ENCODE measurements around the gene GALNT17.
"Not testable (repeated sequence)": the region's sequence is repeated elsewhere in the genome, so short reads cannot be mapped to it uniquely, and the experiment has no call there.

GALNT17 gene

DNA sequence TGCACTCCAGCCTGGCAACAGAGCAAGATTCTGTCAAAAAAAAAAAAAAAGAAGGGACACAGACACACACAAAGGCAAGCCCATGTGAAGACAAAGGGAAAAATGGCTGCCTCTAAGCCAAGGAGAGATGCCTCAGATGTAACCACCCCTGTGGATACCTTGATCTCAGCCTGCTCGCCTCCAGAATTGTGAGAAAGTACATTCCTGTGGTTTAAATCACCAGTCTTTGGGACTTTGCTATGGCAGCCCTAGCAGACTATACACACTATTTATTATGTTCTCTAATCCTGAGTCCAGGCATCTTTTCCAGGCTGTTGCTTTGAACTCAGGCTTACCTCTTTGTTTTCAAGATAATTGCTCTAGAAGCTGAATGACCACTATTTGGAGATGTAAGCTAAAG is 494.3 kb downstream of the GALNT17 start:
- DNase-seq = no peak

GRCh38 chr7:71627651-71628050 is 495.7 kb downstream of the GALNT17 start:
- in situ Hi-C loops (cut with MboI; ENCODE audit: low pct_unique_long_range_greater_than_20kb, low sequenced_read_pairs) = no loop called here
- no peak for DNase-seq

More for the DNA sequence above, 494.3 kb downstream of the GALNT17 start:
- in situ Hi-C loops (cut with MboI; ENCODE audit: low pct_unique_long_range_greater_than_20kb, low sequenced_read_pairs) = no loop called here

DNA sequence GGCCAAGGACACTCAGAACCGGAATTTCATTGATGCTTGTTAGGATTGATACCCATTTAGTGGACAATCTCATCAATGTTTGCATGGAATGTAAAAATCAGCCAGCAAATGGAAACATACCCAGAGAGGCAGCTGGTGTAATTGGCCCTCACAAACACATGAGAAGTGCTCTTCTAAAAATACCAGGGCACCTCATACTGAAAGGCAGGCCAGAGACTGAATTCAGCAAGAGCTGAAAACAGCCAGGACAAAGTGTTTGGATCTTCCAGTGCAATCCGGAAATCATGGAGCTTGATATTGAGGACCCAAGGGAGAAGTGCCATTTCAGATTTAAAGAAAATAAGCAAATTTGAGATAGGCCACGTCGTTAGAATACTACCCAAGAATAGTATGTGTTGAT is 498.6 kb downstream of the GALNT17 start:
- DNase-seq = no peak
- in situ Hi-C loops (cut with MboI; ENCODE audit: low pct_unique_long_range_greater_than_20kb, low sequenced_read_pairs) = no loop called here

DNA sequence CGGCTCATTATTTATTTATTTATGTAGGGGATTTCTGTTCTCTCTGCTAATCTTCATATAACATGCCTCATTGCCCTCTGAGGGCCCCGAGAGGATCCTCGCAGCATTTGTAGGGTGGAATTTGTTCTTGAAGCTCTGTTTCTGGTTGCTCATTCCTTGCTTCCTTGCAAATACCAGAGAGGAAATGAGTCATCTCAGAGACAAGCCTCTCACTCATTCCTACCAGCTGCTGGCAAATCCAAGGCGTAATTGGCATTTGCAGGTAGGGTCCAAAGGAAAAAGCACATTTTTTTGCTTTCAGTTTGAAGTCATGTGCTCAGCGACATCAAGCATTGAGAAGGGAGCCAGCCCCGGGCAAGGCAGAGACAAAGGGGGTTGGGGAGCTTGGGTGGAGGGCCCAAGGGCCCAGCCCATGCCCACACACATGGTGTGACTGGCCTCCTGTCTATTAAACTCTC is 501.6 kb downstream of the GALNT17 start:
- no peak for DNase-seq
- in situ Hi-C loops (cut with MboI; ENCODE audit: low pct_unique_long_range_greater_than_20kb, low sequenced_read_pairs) = no loop called here

GRCh38 chr7:71635849-71636248 is 503.9 kb downstream of the GALNT17 start:
- in situ Hi-C loops (cut with MboI; ENCODE audit: low pct_unique_long_range_greater_than_20kb, low sequenced_read_pairs) = not testable (repeated sequence)

GRCh38 chr7:71636329-71636728 is 504.4 kb downstream of the GALNT17 start:
- no peak for DNase-seq
- in situ Hi-C loops (cut with MboI; ENCODE audit: low pct_unique_long_range_greater_than_20kb, low sequenced_read_pairs) = no loop called here

More at GRCh38 chr7:71635849-71636248, 503.9 kb downstream of the GALNT17 start:
- not testable (repeated sequence) for DNase-seq

GRCh38 chr7:71637578-71637977 is 505.6 kb downstream of the GALNT17 start:
- in situ Hi-C loops (cut with MboI; ENCODE audit: low pct_unique_long_range_greater_than_20kb, low sequenced_read_pairs) = no loop called here
- DNase-seq = no peak

GRCh38 chr7:71638108-71638507 is 506.2 kb downstream of the GALNT17 start:
- in situ Hi-C loops (cut with MboI; ENCODE audit: low pct_unique_long_range_greater_than_20kb, low sequenced_read_pairs) = no loop called here

GRCh38 chr7:71639382-71640085 is 507.6 kb downstream of the GALNT17 start:
- in situ Hi-C loops (cut with MboI; ENCODE audit: low pct_unique_long_range_greater_than_20kb, low sequenced_read_pairs) = no loop called here
- DNase-seq = no peak

More at GRCh38 chr7:71638108-71638507, 506.2 kb downstream of the GALNT17 start:
- no peak for DNase-seq

GRCh38 chr7:71643031-71643430 is 511.1 kb downstream of the GALNT17 start:
- in situ Hi-C loops (cut with MboI; ENCODE audit: low pct_unique_long_range_greater_than_20kb, low sequenced_read_pairs); DNase-seq: not testable (repeated sequence)

DNA sequence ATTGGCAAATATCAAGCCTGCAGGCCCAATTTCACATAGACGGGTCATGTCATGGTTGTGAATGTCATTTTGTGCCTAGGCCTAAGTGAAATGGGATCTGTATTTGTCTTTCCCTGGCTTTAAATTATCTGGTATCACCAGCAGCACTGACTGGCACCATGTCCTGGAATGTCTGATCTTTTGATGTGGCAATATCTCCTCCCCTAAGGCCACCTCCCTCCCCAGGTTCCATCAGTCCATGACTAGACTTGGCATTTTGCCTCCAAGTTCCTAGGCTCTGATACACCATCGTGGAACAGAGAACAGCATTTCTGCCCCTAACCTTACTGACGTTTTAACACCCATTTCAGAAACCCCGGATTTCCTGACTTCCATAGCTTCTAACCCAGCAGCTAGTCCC is 513.9 kb downstream of the GALNT17 start:
- no peak for DNase-seq
- in situ Hi-C loops (cut with MboI; ENCODE audit: low pct_unique_long_range_greater_than_20kb, low sequenced_read_pairs) = no loop called here

GRCh38 chr7:71649812-71650211 is 517.9 kb downstream of the GALNT17 start:
- in situ Hi-C loops (cut with MboI; ENCODE audit: low pct_unique_long_range_greater_than_20kb, low sequenced_read_pairs) = no loop called here
- DNase-seq = no peak

DNA sequence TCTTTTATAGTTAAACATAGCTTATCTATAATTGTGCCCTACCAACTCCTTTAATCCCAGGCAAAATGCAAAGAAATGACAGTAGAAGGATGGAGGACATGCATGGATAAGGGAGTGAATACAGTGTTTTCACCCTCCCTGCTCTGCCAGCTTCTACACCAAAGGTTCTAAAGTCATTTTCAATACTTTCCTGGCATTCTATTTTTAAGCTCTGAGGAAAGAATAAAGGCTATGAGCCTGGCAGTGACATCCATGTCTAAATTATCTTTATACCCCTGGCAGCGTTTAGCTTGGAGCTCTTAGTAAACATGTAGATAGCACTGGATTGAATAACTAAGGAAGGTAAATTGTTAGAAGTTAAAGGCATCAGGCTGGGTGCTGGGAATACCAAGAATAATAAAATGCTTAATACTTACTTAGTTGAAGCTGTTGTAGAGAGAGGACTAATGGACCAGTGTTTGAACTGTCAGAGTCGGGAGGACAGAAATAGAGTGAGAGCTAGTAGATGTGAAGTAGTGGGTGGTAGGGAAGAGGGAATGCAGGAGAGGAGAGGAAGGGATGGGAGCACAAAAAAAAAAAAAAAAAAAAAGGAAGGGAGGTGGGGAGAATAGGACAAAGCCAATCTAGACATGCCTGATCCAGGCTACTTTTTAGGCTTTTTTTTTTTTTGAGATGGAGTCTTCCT is 518.9 kb downstream of the GALNT17 start:
- in situ Hi-C loops (cut with MboI; ENCODE audit: low pct_unique_long_range_greater_than_20kb, low sequenced_read_pairs) = no loop called here
- no peak for DNase-seq

DNA sequence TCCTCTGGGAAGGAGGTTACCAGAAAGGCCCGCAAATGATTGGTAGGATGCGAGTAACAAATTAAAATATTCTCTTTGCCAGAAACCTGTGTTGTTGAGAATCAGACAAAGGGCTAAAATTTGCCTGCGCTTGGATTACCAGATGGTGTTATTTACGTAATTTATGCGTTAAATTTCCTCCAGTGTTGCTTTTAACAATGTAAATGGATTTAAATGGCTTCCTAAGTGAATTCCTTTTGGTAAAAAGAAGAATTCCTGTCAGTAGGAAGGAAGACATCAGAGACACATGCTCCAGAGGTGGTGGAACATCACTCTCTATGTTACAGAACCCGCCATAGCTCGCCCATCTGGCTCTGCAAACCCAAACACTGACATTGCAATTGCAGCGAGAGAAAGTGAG is 520.6 kb downstream of the GALNT17 start:
- in situ Hi-C loops (cut with MboI; ENCODE audit: low pct_unique_long_range_greater_than_20kb, low sequenced_read_pairs) = no loop called here
- DNase-seq = no peak

DNA sequence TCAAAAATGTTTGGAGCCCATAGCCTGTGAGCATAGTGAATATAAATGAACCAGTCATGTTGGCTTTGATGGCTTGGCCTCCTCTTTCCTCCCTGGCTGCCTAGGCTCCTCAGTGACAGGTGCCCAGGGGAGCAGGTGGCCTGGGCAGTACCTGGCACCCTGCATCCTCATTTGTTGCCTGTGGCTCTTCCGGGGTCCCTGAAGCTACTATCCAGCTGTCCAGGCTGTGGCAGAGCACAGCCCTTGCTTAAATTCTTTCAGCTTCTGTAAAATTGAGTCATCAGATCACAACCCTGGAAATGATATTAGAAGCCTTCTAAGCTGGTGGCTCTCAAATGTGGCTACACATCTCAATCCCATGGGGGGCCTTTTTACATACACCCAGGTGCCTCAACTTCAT is 525.4 kb downstream of the GALNT17 start:
- in situ Hi-C loops (cut with MboI; ENCODE audit: low pct_unique_long_range_greater_than_20kb, low sequenced_read_pairs) = no loop called here
- DNase-seq = no peak

GRCh38 chr7:71659622-71660021 is 527.7 kb downstream of the GALNT17 start:
- in situ Hi-C loops (cut with MboI; ENCODE audit: low pct_unique_long_range_greater_than_20kb, low sequenced_read_pairs) = no loop called here
- no peak for DNase-seq

- DNase-seq = no peak
- in situ Hi-C loops (cut with MboI; ENCODE audit: low pct_unique_long_range_greater_than_20kb, low sequenced_read_pairs) = no loop called here
These were observed 529.8 kb downstream of the GALNT17 start for GRCh38 chr7:71661671-71662224.

DNA sequence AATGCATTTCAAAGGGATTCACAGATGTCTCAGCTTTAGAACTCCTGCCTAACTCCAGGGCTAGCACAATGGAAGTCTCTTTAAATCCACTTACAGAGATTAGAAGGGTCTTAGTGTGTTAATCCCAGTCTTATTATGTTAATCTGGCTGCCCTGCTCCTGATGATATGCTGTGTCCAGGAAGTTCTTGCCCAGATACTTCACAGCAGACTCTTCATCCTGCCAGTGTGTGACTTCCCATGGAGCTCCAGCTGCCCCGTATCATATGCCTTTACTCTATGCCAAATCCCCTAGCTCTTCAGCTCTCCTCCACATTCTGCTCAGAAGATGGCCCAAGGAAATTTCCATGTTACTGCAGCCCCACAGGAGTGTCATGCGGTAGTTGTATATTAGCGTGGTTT is 533.8 kb downstream of the GALNT17 start:
- in situ Hi-C loops (cut with MboI; ENCODE audit: low pct_unique_long_range_greater_than_20kb, low sequenced_read_pairs) = no loop called here
- DNase-seq = no peak

DNA sequence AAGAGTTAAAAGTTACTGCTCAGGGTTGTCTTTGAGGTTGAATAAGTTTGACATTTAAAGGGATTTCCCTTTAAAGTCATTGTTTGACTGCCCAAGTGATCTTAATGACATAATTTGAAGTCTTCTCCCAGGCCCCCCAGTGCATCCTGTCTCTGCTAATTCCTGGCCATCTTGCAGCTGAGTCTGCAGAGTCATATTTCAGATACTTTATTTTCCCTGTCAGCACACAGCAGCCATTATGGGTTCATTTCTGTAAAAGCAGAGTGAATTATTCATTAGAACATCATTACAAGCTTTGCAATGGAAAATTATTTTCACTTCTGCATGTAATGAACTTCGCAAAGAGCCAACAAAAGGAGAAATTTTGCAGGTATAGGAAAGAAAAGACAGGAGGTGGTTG is 536.6 kb downstream of the GALNT17 start:
- in situ Hi-C loops (cut with MboI; ENCODE audit: low pct_unique_long_range_greater_than_20kb, low sequenced_read_pairs) = no loop called here
- no peak for DNase-seq

GRCh38 chr7:71679480-71679879 is 547.5 kb downstream of the GALNT17 start:
- no peak for DNase-seq
- in situ Hi-C loops (cut with MboI; ENCODE audit: low pct_unique_long_range_greater_than_20kb, low sequenced_read_pairs) = no loop called here
